IMR-90 (cell line): ENCODE measurements around the gene S100Z. TPM values are rescaled to one million over a fixed set of nuclear protein-coding genes. Genes with fewer than 3 reads are reported as not detected.
"Not testable (repeated sequence)": the region's sequence is repeated elsewhere in the genome, so short reads cannot be mapped to it uniquely, and the experiment has no call there.

Source experiments
- ATAC-seq: fragments of 200-7000 bp; cut with Tn5 transposase; 2 replicates; pipeline ENCODE4 v1.9.1; 2020; ENCODE audit warnings: low read depth, mild to moderate bottlenecking, moderate library complexity
- BruUV-seq: library from RNA; stranded (reverse); fragments of 400-500 nt; replicated peaks from 2 replicates; lab custom pipeline; 2021; lab: Mats Ljungman, UMichigan
- CTCF ChIA-PET: fragments of 300-600 bp; formaldehyde crosslinking; extraction: SDS; loops from one replicate; lab custom pipeline; 2021; ENCODE audit warnings: antibody characterized with exemption; lab: Yijun Ruan, JAX
- POLR2A ChIA-PET: fragments of 300-600 bp; sonication (Branson Sonifier 250); formaldehyde crosslinking; loops from one replicate; lab custom pipeline; 2022; ENCODE audit warnings: antibody characterized with exemption; ENCODE audit not compliant: unreplicated experiment; lab: Charles Lee
- DNase-seq: peaks from one replicate; pipeline ENCODE4 v3.0.0; 2013
- H2AFZ ChIP-seq: replicated peaks from 2 replicates; pipeline ENCODE3; 2013; ENCODE audit warnings: low read length, mild to moderate bottlenecking; ENCODE audit not compliant: poor library complexity
- H2AK5ac ChIP-seq: 2 replicates; pipeline ENCODE4 v1.6.1; 2013; ENCODE audit warnings: low read depth, low read length, inconsistent platforms
- H2AK9ac ChIP-seq: replicated peaks from 2 replicates; pipeline ENCODE3; 2013; ENCODE audit warnings: mild to moderate bottlenecking, low read depth, low read length, moderate library complexity; ENCODE audit not compliant: poor library complexity
- H2BK120ac ChIP-seq: 2 replicates; pipeline ENCODE4 v1.6.1; 2013; ENCODE audit warnings: low read depth, low read length, inconsistent platforms
- H2BK15ac ChIP-seq: 3 replicates; pipeline ENCODE4 v1.6.1; 2013; ENCODE audit warnings: low read depth, low read length, inconsistent platforms
- H2BK20ac ChIP-seq: 2 replicates; pipeline ENCODE4 v1.6.1; 2013; ENCODE audit warnings: low read depth, mild to moderate bottlenecking, inconsistent platforms, low read length, moderate library complexity
- H2BK5ac ChIP-seq: 2 replicates; pipeline ENCODE4 v1.6.1; 2013; ENCODE audit warnings: mild to moderate bottlenecking, low read depth, low read length, inconsistent platforms; ENCODE audit not compliant: poor library complexity, severe bottlenecking
- H3K14ac ChIP-seq: replicated peaks from 2 replicates; pipeline ENCODE4 v1.6.1; 2013; ENCODE audit warnings: low read depth, low read length, inconsistent platforms
- H3K18ac ChIP-seq: 2 replicates; pipeline ENCODE4 v1.6.1; 2013; ENCODE audit warnings: low read depth, low read length, control low read depth
- H3K23ac ChIP-seq: 2 replicates; pipeline ENCODE4 v1.6.1; 2013; ENCODE audit warnings: low read depth, low read length, inconsistent platforms
- H3K27ac ChIP-seq: 2 replicates; pipeline ENCODE4 v1.5.1; 2013; ENCODE audit warnings: mild to moderate bottlenecking, control low read depth, low read length; ENCODE audit not compliant: insufficient read depth
- H3K27me3 ChIP-seq: 2 replicates; pipeline ENCODE4 v1.6.1; 2013; ENCODE audit warnings: low read length; ENCODE audit not compliant: control insufficient read depth, insufficient read depth
- H3K36me3 ChIP-seq: 2 replicates; pipeline ENCODE4 v1.6.1; 2013; ENCODE audit warnings: low read length, mixed read lengths; ENCODE audit not compliant: control insufficient read depth, insufficient read depth
- H3K4ac ChIP-seq: 2 replicates; pipeline ENCODE4 v1.6.1; 2013; ENCODE audit warnings: low read depth, low read length, inconsistent platforms
- H3K4me1 ChIP-seq: 2 replicates; pipeline ENCODE4 v1.6.1; 2013; ENCODE audit warnings: low read length, mixed read lengths; ENCODE audit not compliant: control insufficient read depth, insufficient read depth
- H3K4me2 ChIP-seq: 2 replicates; pipeline ENCODE4 v1.6.1; 2013; ENCODE audit warnings: low read depth, mild to moderate bottlenecking, control low read depth, low read length, moderate library complexity
- H3K4me3 ChIP-seq: 2 replicates; pipeline ENCODE4 v1.5.1; 2013; ENCODE audit warnings: low read depth, mild to moderate bottlenecking, control low read depth, low read length, moderate library complexity; ENCODE audit not compliant: insufficient read depth
- H3K56ac ChIP-seq: 2 replicates; pipeline ENCODE4 v1.6.1; 2013; ENCODE audit warnings: low read length, inconsistent platforms; ENCODE audit not compliant: insufficient read depth; ENCODE audit errors: extremely low read depth
- H3K79me1 ChIP-seq, 2 experiments: 2 replicates each; pipeline ENCODE4 v1.6.1; 2013; ENCODE audit warnings: low read length in 2 of 2, inconsistent platforms in 1 of 2, low read depth in 1 of 2
- H3K9ac ChIP-seq: 2 replicates; pipeline ENCODE4 v1.6.1; 2013; ENCODE audit warnings: low read depth, low read length, control low read depth
- H3K9me1 ChIP-seq: 2 replicates; pipeline ENCODE4 v1.6.1; 2013; ENCODE audit warnings: low read length, inconsistent platforms; ENCODE audit not compliant: insufficient read depth
- H3K9me3 ChIP-seq: 2 replicates; pipeline ENCODE4 v1.6.1; 2013; ENCODE audit warnings: low read length; ENCODE audit not compliant: control insufficient read depth, insufficient read depth
- H4K20me1 ChIP-seq: 2 replicates; pipeline ENCODE4 v1.6.1; 2013; ENCODE audit warnings: low read length, inconsistent platforms; ENCODE audit not compliant: insufficient read depth
- H4K5ac ChIP-seq: 2 replicates; pipeline ENCODE4 v1.6.1; 2013; ENCODE audit warnings: mild to moderate bottlenecking, low read depth, low read length, control low read depth
- H4K8ac ChIP-seq, 2 experiments: 2 replicates each; pipeline ENCODE4 v1.6.1; 2013; ENCODE audit warnings: low read depth in 2 of 2, low read length in 2 of 2, control low read depth in 1 of 2, inconsistent platforms in 1 of 2
- H4K91ac ChIP-seq: 2 replicates; pipeline ENCODE4 v1.6.1; 2013; ENCODE audit warnings: low read depth, low read length, inconsistent platforms; ENCODE audit not compliant: insufficient read depth
- WGBS, 2 experiments: methylation state at CpG; one replicate each; pipeline versions ENCODE4 v1.1.5 to v1.1.7; 2013; ENCODE audit warnings: missing lambda C conversion rate in 2 of 2; ENCODE audit not compliant: insufficient read length in 1 of 2; ENCODE audit errors: extremely low coverage in 2 of 2; 5-methylcytosine and 5-hydroxymethylcytosine counted together
- dilution Hi-C: fragments of 300-500 bp; cut with HindIII; formaldehyde crosslinking; loops from one replicate; pipeline ENCODE4 v1.14.3; 2018; ENCODE audit warnings: low sequenced_read_pairs; ENCODE audit not compliant: unreplicated experiment
- in situ Hi-C: fragments of 300-500 bp; cut with MboI; formaldehyde crosslinking; loops from 3 replicates; pipeline ENCODE4 v1.14.3; 2019; ENCODE audit warnings: low sequenced_read_pairs, inconsistent platforms, mixed read lengths
- intact Hi-C: fragments of 100-400 bp; cut with micrococcal nuclease; formaldehyde crosslinking; loops from 2 replicates; pipeline ENCODE4 v1.10.0; 2022
- polyA plus RNA-seq, 3 experiments: library from polyadenylated mRNA; depleted of rRNA; stranded (reverse); fragments of >200 nt; gene quantifications; 2 replicates each; pipeline ENCODE4 v1.2.3, GENCODE V29; 2012; ENCODE audit warnings: low replicate concordance in 1 of 3
- total RNA-seq: library from RNA; depleted of rRNA; stranded (reverse); fragments of >200 nt; gene quantifications from 2 replicates; pipeline ENCODE4 v1.2.3, GENCODE V29; 2012

Gene S100Z
- total and polyA plus RNA-seq, 2 of the 4 experiments (the other 2 are of a cell fraction) = not detected

DNA sequence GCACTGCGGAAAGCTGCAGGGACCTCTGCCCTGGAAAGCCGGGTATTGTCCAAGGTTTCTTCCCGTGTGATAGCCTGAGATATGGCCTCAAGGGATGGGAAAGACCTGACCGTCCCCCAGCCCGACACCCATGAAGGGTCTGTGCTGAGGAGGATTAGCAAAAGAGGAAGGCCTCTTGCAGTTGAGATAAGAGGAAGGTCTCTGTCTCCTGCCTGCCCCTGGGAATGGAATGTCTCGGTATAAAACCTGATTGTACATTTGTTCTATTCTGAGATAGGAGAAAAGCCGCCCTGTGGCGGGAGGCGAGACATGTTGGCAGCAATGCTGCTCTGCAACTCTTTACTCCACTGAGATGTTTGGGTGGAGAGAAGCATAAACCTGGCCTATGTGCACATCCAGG, 95.4 kb downstream of the S100Z start:
- H3K4me1 ChIP-seq, DNase-seq, H2BK15ac ChIP-seq, H3K9me3 ChIP-seq, in situ Hi-C loops, H3K27ac ChIP-seq, BruUV-seq, H4K8ac ChIP-seq, H2BK5ac ChIP-seq, H2BK20ac ChIP-seq, H3K14ac ChIP-seq, dilution Hi-C loops, H2AK9ac ChIP-seq, POLR2A ChIA-PET, H3K56ac ChIP-seq, H3K36me3 ChIP-seq, H3K23ac ChIP-seq, H3K4me2 ChIP-seq, H2AK5ac ChIP-seq, H4K91ac ChIP-seq, H4K5ac ChIP-seq, H2BK120ac ChIP-seq, H2AFZ ChIP-seq, H3K9me1 ChIP-seq, H3K18ac ChIP-seq, H4K20me1 ChIP-seq, H3K4ac ChIP-seq, H3K79me1 ChIP-seq, H3K9ac ChIP-seq, H3K27me3 ChIP-seq, ATAC-seq, intact Hi-C loops, CTCF ChIA-PET, H3K4me3 ChIP-seq: not testable (repeated sequence)
- WGBS, 2 experiments = no CpG with 5 or more reads among the region's 9 CpGs
